RPMI7951 (cell line): ENCODE data around the gene YY2. TPM values are rescaled to one million over a fixed set of nuclear protein-coding genes. Genes with fewer than 3 reads are reported as not detected.
"Not testable (repeated sequence)": the region's sequence is repeated elsewhere in the genome, so short reads cannot be mapped to it uniquely, and the experiment has no call there.

Experiments used
- DNase-seq: peaks from one replicate; pipeline ENCODE4 v3.0.0-alpha.2; 2012; ENCODE audit warnings: low read depth
- total RNA-seq: library from RNA; depleted of rRNA; stranded (reverse); fragments of >200 nt; shearing (Covaris generic); gene quantifications from 2 replicates; pipeline ENCODE4 v1.2.3, GENCODE V29; 2014; rRNA removed

YY2 gene
- total RNA-seq, result 1.4 and 1.8 TPM in 2 replicates

- DNase-seq, result no peak
Observed at GRCh38 chrX:21855937-21856415, at the start of gene YY2. TSS of gene YY2 (plus strand) at chrX:21855987. CDS start at chrX:21856485, 498 bp downstream.

DNA sequence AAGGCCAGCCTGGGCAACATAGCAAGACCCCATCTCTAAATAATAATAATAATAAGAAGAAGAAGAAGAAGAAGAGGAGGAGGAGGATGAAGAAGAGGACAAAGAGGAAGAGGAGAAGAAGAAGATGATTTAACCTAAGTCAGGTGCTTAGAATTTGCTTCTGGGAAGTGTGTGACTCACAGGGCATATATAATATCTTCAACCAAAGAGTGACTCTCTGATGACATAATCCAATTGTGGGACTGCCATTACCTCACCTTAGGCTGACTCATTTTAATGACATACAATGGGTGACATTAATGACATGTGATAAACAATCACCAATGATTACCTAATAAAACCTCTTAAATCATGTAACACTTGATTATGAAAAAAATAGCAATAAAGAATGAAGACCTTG, 49.1 kb upstream of the YY2 start:
- no peak for DNase-seq

DNA sequence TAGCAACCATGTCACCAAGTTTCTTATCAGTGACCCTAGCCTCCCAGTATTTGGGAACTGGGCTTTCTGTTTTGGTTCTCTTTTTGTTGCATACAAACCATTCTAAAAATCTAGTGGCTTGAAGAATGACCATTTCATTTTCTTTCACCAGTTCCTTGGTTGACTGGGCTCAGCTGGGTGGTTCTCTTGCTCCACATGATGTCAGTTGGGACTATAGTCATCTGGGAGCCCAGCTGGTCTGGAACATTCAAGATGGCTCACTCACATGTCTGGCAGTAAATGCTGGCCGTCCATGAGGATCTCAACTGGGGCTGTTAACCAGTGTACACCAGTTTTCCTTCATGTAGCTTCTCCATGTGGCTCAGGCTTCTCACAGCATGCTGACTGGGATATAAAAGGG, 44.0 kb upstream of the YY2 start:
- DNase-seq, result no peak

DNA sequence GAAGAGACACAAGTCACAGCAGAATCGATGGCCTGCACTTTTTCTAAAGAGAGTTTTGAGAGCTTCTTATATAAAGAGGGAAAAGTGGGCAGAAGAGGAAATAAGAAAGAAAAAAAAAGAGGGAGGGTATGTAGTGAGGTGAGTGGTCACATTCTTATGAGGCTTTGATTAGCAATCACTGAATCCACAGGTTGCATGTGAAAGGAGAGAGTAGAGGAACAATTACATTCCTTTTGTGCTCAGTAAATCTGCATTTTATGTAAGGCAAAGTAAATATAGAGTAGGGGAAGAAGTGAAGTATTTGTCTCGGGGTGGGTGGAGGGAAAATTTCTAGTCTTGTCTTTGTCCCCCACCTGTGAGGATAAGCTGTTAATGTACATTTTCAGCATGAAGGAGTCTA, 43.2 kb upstream of the YY2 start:
- DNase-seq, result no peak

- no peak for DNase-seq
Observed at GRCh38 chrX:21813612-21814368, 42.0 kb upstream of the YY2 start.

DNA sequence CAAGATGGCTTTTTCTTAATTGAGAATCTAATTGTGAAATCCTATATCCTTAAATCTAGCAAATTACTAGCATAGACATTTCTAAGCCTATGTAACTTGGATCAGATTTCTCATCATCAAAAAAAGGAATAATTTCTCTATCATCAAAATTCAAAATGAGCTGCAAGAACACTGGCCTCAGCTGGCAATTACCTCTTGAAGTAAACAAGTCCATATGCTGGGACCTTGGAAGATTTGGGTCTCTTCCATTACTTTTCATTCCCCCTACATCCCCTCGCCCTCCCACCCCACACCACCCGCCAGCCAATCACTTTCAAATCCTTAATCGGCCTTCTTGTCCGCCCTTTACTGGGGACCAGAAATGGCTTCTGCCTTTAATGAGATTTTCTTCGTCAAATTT, 39.7 kb upstream of the YY2 start:
- no peak for DNase-seq

DNA sequence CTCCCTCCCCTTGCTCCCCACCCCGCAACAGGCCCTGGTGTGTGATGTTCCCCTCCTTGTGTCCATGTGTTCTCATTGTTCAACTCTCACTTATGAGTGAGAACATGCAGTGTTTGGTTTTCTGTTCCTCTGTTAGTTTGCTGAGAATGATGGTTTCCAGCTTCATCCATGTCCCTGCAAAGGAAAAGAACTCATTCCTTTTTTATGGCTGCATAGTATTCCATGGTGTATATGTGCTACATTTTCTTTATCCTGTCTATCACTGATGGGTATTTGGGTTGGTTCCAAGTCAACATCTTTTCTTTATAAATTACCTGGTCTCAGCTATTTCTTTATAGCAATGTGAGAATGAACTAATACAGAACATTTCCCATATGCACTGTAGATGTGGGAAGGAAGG, 35.6 kb upstream of the YY2 start:
- DNase-seq, result not testable (repeated sequence)

DNA sequence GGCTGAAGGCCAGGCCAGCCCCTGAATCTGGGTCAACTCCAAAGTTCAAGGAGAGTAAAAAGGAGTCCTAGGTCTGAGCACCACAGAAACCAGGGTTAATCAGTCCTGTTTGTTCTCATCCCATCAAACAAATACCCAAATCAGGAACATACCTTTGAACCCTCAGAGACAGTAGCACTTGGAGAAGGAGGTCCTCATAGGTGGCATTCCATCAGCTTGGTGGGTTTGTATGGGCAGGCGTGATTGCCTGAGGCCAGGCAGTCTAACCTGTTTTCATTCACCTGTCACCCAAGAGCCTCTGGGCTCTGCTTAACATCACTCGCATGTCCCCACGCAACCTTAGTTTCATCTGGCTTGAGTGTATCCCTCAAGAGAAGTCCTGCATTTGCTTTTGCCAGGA, 33.9 kb upstream of the YY2 start:
- no peak for DNase-seq

- no peak for DNase-seq
Observed at GRCh38 chrX:21831496-21831895, 24.3 kb upstream of the YY2 start.

GRCh38 chrX:21837056-21837455, 18.7 kb upstream of the YY2 start:
- no peak for DNase-seq

- DNase-seq, result peak; percentile 24
Observed at GRCh38 chrX:21838937-21839333, 16.9 kb upstream of the YY2 start.

DNA sequence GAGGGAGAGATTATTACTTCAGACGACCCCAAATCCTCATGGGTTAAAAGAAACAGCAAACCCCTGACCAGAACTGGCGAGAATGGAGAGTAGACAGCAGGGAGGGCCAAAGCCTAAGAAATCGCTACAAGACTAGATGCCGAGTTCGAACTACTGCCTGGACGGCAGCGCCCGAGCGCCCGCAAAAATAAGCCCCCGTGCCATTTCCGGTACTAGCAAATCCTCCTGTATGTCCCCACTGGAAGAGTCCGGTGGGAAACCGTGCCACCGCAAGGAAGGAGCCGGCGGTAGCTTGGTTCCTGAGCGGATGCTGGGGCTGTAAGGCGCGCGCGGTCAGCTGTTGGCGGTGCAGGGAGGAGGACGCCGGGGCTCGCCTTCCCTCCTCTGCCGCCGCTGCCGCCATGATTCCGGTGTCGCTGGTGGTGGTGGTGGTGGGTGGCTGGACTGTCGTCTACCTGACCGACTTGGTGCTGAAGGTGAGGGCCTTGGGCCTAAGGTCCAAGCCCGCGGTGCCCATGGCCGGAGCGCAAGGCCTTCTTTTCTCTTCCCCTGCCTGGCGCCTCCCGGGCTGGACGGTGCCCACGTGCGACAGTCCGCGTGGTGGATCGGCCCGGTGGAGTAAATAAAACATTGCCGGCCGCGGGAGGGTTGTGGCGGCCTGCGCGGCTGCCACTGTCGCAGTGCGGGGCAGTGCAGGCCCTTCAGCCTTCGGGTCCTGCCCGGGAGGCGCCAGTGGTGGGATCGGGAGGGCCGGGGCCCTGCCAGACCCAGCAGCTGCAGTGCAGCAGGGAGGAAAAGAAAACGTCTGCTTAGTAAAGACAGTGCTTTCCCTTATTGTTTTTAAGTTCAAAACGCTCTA, 16.2 kb upstream of the YY2 start, which contains the start of gene MBTPS2:
TSS of gene MBTPS2 (plus strand) at position 284 of the 859 bp plus-strand sequence. CDS start at position 402, 118 bp downstream.
- peak; percentile 86 for DNase-seq

DNA sequence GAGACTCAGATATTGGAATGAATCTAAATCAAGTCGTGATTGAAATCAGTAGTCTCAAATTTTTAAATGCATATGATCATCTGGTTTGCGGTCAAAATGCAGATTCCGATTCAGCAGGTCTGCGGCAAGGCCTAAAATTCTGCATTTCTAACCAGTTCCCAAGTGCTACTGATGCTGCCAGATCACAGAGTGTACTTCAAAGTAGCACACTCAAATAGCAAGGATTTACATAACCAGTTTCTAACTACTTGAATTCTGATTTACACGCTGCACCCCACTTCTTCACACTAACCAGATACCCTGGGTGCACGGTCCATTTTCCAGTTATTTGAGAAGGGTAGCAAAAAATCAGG, 15.6 kb upstream of the YY2 start:
- DNase-seq, result no peak

- no peak for DNase-seq
Observed at GRCh38 chrX:21843179-21843578, 12.6 kb upstream of the YY2 start.

DNA sequence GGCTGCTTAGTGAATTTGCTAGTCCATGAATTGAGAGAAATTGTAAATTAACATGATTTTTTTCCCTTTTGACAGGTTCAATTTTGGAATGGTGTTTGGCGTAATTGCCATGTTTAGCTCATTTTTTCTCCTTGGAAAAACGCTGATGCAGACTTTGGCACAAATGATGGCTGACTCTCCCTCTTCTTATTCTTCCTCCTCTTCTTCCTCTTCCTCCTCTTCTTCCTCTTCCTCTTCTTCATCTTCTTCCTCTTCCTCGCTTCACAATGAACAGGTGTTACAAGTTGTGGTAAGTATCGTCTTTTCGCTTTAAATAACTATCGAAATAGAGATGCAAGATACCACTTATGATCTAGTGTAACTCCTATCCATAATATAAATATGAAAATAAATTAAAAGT, 10.7 kb upstream of the YY2 start:
- DNase-seq, result no peak

DNA sequence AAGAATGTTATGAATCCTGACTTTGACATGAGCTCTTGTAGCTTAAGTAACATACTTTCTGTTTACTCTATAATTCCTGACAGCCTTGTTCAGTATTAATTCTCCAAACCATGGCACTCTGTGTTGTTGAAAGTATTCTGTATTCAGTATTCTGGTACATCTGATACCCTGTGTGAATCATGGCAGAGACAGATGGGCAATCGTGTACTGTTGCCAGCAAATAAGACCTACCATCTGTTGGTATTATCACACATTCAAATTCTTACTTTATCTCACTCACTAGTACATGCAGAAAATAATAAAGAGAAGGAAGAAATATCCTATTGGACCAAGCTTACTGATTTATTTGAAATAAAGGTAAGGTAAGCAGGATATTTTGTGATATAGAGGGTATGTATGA, 8.4 kb upstream of the YY2 start:
- DNase-seq, result no peak

DNA sequence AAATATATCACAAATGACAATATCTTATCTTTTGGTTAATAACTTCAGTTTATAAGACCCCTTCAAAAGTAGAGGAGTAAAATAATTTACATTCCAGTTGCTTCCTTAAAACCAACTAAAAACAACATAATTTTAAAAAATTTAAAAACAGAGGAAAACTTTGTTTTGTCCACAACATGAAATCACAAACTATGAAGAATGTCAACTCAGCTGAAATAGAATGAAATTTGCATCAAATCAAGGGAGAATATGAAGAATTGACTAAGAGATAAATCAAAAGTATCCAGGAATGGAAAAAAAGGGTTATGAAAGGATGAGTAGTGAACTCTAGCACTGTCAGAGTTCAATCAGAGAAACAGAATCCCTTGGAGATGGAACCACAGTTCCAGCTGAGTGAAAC, 2.2 kb upstream of the YY2 start:
- no peak for DNase-seq

DNA sequence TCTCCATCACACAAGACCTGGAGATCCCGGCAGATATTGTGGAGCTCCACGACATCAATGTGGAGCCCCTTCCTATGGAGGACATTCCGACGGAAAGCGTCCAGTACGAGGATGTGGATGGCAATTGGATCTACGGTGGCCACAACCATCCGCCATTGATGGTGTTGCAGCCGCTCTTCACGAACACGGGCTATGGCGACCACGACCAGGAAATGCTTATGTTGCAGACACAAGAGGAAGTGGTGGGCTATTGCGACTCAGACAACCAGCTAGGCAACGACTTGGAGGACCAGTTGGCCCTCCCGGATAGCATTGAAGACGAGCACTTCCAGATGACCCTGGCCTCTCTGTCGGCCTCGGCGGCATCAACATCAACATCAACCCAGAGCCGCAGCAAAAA, 717 bp downstream of the YY2 start:
- no peak for DNase-seq

DNA sequence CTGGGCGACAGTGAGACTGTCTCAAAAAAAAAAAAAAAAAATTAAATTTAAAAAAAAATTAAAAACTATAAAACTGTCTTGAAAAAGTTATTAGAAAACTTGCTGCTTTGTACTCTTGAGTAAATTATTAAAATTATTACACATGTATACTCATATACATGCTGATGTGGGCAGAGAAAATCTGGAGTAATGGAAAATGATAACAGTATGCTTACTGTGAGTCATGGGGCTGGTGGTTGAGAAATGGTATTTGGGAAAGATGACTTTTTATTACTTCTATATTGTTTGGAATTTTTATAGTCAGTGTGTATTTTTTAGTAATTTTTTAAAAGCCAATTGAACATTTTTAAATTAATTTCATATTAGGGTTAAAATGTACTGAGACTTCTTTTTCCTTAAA, 7.5 kb downstream of the YY2 start:
- no peak for DNase-seq

- no peak for DNase-seq
Observed at GRCh38 chrX:21865436-21865835, 9.6 kb downstream of the YY2 start.

- no peak for DNase-seq
Observed at GRCh38 chrX:21870494-21870893, 14.7 kb downstream of the YY2 start.

- DNase-seq, result no peak
Observed at GRCh38 chrX:21873063-21873775, 17.4 kb downstream of the YY2 start.
